NCI-H526 (cell line): ENCODE data around the gene FAAP100.

ENCODE experiments used
- DNase-seq, 2 experiments: peaks; one replicate each; lab custom pipeline; 2025; lab: John Stamatoyannopoulos, UW

The FAAP100 gene

GRCh38 chr17:81556175-81556691, 4.1 kb upstream of the FAAP100 start:
- DNase-seq, result peak in 1 of 2 experiments; percentile 69

- DNase-seq, result peak in 1 of 2 experiments; percentile 66
Measured at GRCh38 chr17:81553616-81554181, 1.5 kb upstream of the FAAP100 start.

GRCh38 chr17:81553018-81553615, 964 bp upstream of the FAAP100 start:
- DNase-seq, result peak; percentile 88 to 95

DNA sequence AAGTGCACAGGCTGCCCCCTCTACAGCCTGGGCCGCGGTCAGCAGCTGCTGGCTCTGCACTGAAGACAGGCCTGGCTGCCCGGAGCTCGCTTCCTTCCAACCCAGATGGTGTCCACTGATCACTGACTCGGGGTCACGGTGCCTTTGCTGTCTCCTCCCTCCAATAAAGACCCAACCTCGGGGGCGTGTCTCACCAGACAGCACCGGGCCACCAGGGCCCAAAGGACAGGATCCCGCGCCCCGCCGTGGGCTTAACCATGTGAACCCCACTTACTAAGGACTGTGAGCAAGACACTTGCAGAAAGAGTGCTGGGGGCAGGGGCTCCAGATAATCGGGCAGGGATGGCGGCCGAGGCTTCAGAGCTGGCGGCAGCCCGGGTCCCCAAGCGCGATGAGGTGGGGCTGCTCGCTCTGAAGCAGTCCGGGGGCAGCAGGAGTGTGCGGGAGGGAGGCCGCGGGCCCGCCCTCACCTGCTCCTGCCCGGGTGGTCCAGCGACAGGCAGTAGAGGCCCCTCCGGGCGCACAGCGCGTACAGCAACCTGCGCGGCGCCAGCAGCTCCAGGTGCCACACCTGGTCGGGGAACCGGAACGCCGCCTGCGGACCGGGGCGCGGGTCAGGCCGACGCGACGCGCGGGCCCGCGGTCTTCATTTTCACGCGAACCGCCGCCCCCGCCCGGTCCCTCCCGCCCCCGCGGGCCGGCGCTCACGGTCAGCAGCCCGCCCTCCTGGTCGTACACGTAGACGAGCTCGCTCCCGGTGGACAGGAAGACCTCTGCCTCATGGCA, 502 bp downstream of the FAAP100 start:
- peak in 1 of 2 experiments; percentile 66 for DNase-seq

DNA sequence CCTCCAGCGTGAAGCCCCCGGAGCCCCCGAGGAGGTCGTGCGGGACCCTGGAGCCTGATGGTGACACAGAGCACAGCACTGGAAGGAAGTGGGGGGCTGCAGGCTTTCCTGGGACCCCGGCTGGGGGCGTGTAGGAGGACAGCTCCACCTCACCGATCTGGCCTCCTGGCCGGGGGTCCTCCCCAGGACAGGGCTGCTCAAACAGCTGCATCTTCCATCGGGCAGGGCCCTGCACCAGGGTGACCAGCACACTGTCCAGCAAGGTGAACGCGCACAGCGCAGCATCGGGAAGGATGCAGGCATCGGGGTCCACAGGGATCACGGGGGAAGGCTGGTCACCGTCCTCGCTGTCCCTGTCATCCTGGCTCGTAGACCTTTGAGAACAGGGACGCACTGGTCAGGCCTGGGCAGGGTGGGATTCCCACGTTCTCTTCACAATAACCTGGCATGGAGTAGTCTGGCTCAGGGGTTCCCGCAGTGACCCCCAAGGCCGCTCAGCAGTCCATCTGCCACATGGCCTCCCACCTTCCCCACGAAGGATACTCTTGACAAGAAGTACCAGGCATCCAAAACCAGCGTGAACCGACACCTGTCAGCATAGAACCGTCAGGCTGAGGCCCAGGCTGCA, 1.2 kb downstream of the FAAP100 start:
- DNase-seq, result no peak

DNA sequence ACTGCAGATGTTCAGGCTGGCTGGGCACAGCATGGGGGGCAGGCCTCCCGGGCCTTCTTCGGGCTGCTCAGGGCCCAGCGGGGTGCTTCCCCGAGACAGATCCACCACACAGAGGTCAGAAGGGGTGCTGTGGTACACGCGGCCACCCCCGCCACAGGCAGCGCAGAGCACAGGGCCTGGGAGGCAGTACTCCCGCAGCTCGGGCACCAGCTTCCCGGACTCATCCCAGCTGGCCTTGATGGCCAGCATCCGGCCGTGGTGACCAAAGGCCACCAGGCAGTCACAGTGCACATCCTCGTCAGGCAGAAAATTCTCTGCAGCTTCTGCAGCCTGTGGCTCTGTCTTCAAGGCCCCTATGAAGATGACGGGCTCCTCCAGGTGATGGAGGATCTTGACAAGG, 1.9 kb downstream of the FAAP100 start:
- no peak for DNase-seq

GRCh38 chr17:81549826-81550225, 2.3 kb downstream of the FAAP100 start:
- no peak for DNase-seq

DNA sequence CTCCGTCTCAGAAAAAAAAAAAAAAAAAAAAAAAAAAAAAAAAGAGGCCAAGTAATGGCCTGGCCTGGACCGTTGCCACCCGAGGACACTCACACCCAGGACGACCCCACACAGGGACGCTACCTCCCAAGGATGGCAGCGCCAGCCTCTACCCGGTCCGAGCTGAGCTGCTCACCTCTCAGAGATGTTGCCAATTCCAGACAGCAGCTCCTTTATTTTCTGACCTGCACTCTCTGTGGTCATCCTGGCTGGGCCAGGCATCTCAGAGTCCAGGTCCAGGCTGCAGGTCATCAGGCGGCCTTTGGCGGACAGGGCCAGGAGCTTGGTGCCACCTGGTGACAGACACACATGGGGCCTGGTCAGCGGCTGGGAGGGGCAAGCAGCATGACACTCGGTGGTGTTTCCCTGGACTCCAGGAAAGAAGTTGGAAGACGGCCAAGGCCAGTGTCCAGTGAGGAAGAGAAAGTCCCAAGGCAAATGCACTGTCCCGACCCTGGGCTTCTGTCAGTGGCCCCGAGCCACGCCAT, 3.1 kb downstream of the FAAP100 start:
- DNase-seq, result no peak

DNA sequence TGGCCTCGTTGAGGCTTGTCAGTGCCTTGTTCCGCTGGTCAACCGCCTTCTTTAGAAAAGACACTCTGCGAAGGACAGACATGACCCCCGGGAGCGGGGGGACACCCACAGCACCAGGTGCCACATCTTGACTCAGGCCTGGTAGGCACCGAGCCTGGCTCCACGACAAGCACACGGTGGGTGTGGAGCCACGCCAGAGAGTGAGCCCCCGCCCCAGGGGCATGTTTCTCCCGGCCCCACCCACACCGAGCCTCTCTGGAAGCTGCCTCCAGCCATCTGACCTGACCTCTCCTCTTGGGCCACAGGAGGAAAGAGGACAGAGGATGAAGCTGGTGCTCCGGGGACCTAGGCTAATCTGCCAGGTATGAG, 4.6 kb downstream of the FAAP100 start:
- DNase-seq, result no peak

DNA sequence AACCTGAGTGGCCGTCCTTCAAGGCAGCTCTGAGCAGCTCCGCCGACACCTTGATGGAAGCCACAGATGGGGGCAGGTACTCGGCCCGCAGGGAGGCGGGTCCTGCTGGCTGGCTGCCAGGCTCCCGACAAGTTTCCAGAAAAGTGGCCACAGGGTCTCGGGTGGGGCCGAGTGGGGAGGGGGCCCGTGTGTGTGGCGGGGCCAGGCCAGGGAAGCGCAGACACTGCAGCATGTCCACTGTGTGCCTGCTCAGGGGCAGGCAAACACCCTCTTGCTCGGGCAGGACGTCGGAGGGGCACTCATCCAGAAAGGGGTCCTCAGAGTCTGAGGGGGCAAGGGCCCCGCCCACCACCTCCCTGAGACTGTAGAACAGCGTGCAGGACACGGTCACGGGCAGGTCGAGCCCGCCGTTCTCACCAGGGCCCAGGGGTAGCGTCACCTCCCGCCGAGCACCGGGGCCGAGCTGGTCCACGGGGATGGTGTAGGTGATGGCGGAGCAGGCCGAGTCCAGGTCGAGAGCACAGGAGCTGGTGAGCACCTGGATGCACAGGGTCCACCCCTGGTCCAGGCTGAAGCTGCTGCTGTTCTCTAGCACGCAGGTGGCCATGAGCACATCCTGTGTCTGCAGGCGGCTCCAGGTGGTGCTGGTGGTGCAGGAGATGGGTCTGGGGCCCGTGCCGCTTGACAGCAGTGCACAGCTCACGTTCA, 5.1 kb downstream of the FAAP100 start:
- no peak for DNase-seq

- DNase-seq, result no peak
Measured at GRCh38 chr17:81545160-81545949, 6.8 kb downstream of the FAAP100 start.

DNA sequence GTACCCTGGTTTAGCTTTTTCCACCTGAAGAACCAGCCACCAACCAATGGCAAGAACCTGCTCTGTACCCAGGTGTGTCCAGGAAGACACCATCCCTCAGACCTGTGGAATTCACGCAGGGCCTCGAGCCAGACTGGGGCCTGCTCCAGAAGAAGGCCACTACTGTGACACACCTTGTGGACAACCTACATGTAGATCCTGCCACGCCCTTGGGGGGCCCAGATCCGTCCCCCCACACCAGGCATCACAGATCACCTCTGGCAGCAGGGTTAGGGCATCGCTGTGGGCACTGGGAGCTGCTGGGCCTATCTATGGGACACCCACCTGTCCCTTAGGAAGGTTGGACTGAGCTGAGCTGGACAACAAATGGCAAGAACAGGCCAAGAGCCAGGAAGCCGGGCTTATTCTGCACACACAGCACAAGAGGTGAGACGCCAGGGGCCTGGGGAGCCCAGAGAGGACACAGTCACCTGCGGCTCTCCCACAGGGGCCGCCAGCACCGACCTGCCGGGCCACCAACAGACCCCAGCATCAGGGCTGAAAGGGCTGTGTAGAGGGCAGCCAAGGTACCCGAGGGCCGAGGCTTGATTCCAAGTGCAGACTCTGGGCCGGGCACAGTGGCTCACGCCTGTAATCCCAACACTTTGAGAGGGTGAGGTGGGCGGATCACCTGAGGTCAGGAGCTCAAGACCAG, 7.7 kb downstream of the FAAP100 start:
- no peak for DNase-seq

- DNase-seq, result no peak
Measured at GRCh38 chr17:81543756-81544155, 8.4 kb downstream of the FAAP100 start.

DNA sequence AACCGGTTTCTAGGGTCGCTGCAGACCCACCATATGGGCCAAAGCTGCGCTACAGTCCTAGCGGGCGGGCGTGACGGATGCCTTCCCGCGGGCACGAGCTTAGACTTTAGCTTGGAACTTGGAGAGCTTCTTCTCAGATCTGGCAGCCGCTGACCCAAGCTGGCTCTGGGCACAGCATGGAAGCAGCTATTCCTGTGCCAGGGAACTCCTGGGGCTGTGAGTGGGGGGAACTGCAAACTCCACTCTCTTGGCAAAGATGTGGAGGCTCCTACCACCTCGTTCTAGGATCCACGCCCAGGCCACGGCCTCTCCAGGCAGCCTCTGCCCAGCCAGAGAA, 8.8 kb downstream of the FAAP100 start:
- no peak for DNase-seq

DNA sequence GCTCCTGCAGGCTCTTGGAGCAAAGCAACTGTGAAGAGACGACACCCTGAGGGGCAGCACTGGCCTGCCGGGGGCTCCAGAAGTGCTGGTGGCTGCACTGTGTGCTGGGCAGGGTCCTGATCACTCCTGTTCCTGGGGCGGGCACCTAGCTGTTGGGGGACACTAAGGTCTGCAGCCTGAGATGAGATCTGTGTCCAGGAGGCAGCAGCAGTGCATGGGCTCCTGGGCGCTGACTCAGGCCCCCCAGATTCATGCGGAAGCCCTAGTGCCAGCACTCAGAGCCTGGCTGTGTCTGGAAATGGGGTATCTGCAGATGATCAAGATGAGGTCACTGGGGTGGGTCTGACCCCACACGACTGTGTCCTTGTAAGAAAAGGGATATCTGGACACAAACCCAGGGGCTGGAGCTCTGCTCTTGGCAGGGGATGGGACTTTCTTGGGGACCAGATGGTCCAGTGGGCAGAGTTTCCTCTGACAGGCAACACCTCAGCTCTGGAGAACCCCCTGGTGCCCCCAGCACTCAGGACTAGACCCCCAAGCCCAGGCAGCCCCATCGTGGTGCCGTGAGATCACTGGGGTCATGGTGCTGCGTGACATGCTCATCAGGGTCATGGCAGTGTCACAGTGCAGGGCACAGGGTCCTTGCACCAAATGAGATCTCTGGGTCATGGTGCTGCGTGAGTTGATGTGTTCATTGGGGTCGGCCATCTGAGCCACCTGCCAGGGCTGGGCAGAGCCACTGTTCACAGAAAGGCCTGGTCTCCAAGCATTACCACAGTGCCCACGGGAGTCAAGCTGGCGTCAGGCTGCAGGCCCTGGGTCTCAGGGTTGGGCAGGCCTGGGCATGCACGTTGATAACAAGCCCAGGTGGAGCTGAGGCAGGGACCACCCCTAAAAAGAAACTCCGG, 9.5 kb downstream of the FAAP100 start:
- DNase-seq, result no peak

DNA sequence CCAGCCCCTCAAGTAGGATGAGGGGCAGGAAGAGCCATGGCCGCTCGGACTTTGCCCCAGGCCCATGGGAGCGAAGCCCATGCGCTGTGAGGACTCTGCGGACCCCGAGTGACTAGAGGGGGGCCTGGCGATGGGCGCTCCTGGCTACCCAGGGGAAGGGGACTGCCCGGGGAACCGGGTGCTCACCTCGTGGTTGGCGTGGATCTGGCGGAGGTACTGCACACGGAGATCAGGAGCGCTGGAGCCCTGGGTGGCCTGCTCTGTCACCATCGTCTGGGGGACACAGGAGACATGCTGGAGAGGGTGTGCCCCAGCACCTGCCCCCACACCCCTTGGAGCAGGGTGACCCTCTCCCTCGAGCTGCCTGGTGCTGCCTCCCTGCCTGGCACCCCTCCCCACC, 11.0 kb downstream of the FAAP100 start:
- DNase-seq, result no peak

GRCh38 chr17:81540676-81541027, 11.5 kb downstream of the FAAP100 start:
- no peak for DNase-seq

DNA sequence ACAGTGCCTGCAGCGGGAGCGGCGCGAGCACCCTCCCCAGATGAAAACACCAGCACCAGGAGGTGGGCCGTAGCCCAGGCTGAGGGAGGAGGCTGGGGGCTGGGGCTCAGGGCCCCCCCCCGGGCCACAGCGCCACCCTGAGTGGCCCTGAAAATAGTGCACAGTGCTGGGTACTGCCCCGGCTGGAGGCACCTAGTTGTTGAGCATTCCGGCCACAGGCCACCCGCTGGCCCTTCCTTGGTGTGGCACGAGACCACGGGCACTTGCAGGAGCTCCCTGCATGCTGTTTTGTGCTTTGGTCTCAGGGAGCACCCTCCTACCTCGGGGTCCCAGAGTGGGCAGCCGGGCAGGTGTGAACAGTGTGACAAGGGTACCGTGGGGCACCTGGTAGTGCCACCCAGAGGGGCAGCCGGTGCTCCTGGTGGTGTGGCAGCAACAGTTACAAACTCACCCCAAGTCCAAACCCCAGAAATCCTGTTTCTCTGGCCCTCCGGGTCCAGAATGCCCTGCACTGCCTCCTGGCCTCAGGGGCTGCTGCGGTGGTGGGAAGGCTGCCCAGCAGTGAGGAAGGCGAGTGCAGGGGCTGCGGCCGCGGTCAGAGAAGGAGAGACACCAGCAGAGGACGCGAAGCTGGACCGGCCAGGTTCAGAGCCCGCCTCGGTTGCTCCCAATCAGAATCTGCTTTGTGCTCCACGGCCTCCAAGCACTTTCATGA, 12.0 kb downstream of the FAAP100 start:
- no peak for DNase-seq

DNA sequence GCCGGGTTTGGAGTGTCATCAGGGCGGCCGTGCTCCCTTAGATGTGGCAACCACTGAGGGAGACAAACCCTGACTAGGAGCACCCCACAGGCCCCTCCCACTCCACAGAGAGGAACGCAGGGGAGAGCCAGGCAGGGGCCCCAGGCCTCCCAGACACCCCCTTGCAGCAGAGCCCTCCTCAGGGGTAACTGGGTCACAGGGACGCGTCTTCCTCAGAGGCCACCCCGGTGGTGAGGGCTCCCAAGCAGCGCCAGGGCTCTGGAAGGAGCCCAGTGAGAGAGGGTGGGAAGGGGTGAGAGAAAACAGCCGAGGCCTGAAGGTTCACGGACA, 12.6 kb downstream of the FAAP100 start:
- DNase-seq, result no peak
